H1 (cell line): ENCODE results near the gene CRYGD. TPM values are rescaled to one million over a fixed set of nuclear protein-coding genes. Genes with fewer than 3 reads are reported as not detected.
"Not testable (repeated sequence)": the region's sequence is repeated elsewhere in the genome, so short reads cannot be mapped to it uniquely, and the experiment has no call there.

Experiments
- CTCF ChIA-PET: fragments of 300-600 bp; sonication (Branson Sonifier 250); formaldehyde crosslinking; loops from one replicate; lab custom pipeline; 2021; ENCODE audit not compliant: partially characterized antibody; lab: Charles Lee
- POLR2A ChIA-PET: fragments of 300-600 bp; sonication (Branson Sonifier 250); formaldehyde crosslinking; loops from one replicate; lab custom pipeline; 2021; ENCODE audit warnings: inconsistent platforms; ENCODE audit not compliant: partially characterized antibody; lab: Charles Lee
- DNase-seq, 2 experiments: peaks; one replicate each; pipeline versions ENCODE4 v3.0.0 to v3.0.0-alpha.2; 2010 to 2022; ENCODE audit warnings: low spot score in 2 of 2, low read depth in 1 of 2, mixed read lengths in 1 of 2
- FAIRE-seq: peaks from 2 replicates; lab custom pipeline; 2011; peaks lifted over from hg19 to GRCh38; lab: Jason Lieb, UNC
- H2AFZ ChIP-seq: 2 replicates; pipeline ENCODE4 v1.8.1; 2012; ENCODE audit warnings: low read length, inconsistent platforms
- H2AK5ac ChIP-seq: 2 replicates; pipeline ENCODE4 v1.6.1; 2013; ENCODE audit warnings: low read depth, low read length
- H2BK120ac ChIP-seq: replicated peaks from 2 replicates; pipeline ENCODE3; 2013; ENCODE audit warnings: low read depth, low read length, inconsistent platforms
- H2BK12ac ChIP-seq: 2 replicates; pipeline ENCODE4 v1.6.1; 2013; ENCODE audit warnings: low read depth, low read length
- H2BK15ac ChIP-seq: 2 replicates; pipeline ENCODE4 v1.6.1; 2013; ENCODE audit warnings: low read length
- H2BK20ac ChIP-seq: 2 replicates; pipeline ENCODE4 v1.6.1; 2013; ENCODE audit warnings: low read length
- H2BK5ac ChIP-seq: 2 replicates; pipeline ENCODE4 v1.6.1; 2013; ENCODE audit warnings: low read depth, low read length
- H3K14ac ChIP-seq: 2 replicates; pipeline ENCODE4 v1.6.1; 2013; ENCODE audit warnings: inconsistent platforms; ENCODE audit not compliant: insufficient read length
- H3K18ac ChIP-seq: 2 replicates; pipeline ENCODE4 v1.6.1; 2013; ENCODE audit warnings: low read length; ENCODE audit errors: extremely low read depth
- H3K23ac ChIP-seq: 2 replicates; pipeline ENCODE4 v1.6.1; 2013; ENCODE audit warnings: inconsistent platforms; ENCODE audit not compliant: insufficient read length
- H3K23me2 ChIP-seq: 2 replicates; pipeline ENCODE4 v1.6.1; 2013; ENCODE audit warnings: low read depth, low read length
- H3K27ac ChIP-seq: 2 replicates; pipeline ENCODE4 v1.6.1; 2011; ENCODE audit warnings: low read depth, low read length, inconsistent platforms
- H3K27me3 ChIP-seq, 4 experiments: replicated peaks in 1 of 4; 1 replicate in 1 of 4; 2 replicates in 3 of 4; pipeline versions ENCODE4 v1.6.1 to v1.8.1; 2011 to 2013; ENCODE audit warnings: low read length in 3 of 4, mild to moderate bottlenecking in 3 of 4, inconsistent platforms in 2 of 4, mixed read lengths in 2 of 4, moderate library complexity in 1 of 4; ENCODE audit not compliant: control insufficient read depth in 3 of 4, insufficient read depth in 3 of 4; ENCODE audit errors: extremely low read depth in 1 of 4
- H3K36me3 ChIP-seq, 4 experiments: 2 replicates each; pipeline versions ENCODE4 v1.6.1 to v1.8.1; 2011 to 2013; ENCODE audit warnings: mild to moderate bottlenecking in 4 of 4, low read length in 3 of 4, moderate library complexity in 2 of 4, control low read depth in 1 of 4, inconsistent platforms in 1 of 4; ENCODE audit not compliant: insufficient read depth in 4 of 4, control insufficient read depth in 2 of 4
- H3K4ac ChIP-seq: replicated peaks from 2 replicates; pipeline ENCODE3; 2013; ENCODE audit warnings: low read length, low read depth, mixed read lengths, inconsistent platforms; ENCODE audit not compliant: insufficient read length
- H3K4me1 ChIP-seq, 4 experiments: replicated peaks in 1 of 4; 1 replicate in 1 of 4; 2 replicates in 3 of 4; pipeline versions ENCODE4 v1.6.1 to v1.8.1; 2011 to 2013; ENCODE audit warnings: low read length in 3 of 4, inconsistent platforms in 2 of 4, mixed read lengths in 1 of 4; ENCODE audit not compliant: insufficient read depth in 4 of 4, control insufficient read depth in 3 of 4
- H3K4me2 ChIP-seq, 2 experiments: 2 replicates each; pipeline versions ENCODE4 v1.6.1 to v1.8.1; 2011 to 2013; ENCODE audit warnings: low read depth in 2 of 2, low read length in 2 of 2, control low read depth in 1 of 2, inconsistent platforms in 1 of 2, mild to moderate bottlenecking in 1 of 2; ENCODE audit not compliant: insufficient read depth in 1 of 2
- H3K4me3 ChIP-seq, 4 experiments: fragments of 200-600, 300-600 bp in 1 of 4; sonication (generic), shearing (Covaris generic), sonication (Bioruptor Twin) in 1 of 4; 2 replicates each; pipeline versions ENCODE4 v1.5.1 to v1.8.1; 2011 to 2016; ENCODE audit warnings: low read length in 4 of 4, low read depth in 3 of 4, control low read depth in 2 of 4, inconsistent platforms in 2 of 4, mild to moderate bottlenecking in 2 of 4, mixed read lengths in 1 of 4, moderate library complexity in 1 of 4; ENCODE audit not compliant: insufficient read depth in 2 of 4; ENCODE audit errors: extremely low read depth in 1 of 4
- H3K56ac ChIP-seq: replicated peaks from 2 replicates; pipeline ENCODE3; 2013; ENCODE audit warnings: low read depth, mild to moderate bottlenecking, mixed read lengths, low read length, inconsistent platforms; ENCODE audit not compliant: insufficient read length
- H3K79me1 ChIP-seq: 2 replicates; pipeline ENCODE4 v1.6.1; 2013; ENCODE audit warnings: low read depth, low read length, control low read depth
- H3K79me2 ChIP-seq, 2 experiments: 2 replicates each; pipeline versions ENCODE4 v1.6.1 to v1.8.1; 2012 to 2013; ENCODE audit warnings: low read length in 2 of 2, mild to moderate bottlenecking in 2 of 2, inconsistent platforms in 1 of 2; ENCODE audit not compliant: insufficient read depth in 2 of 2, control insufficient read depth in 1 of 2
- H3K9ac ChIP-seq, 4 experiments: replicated peaks in 1 of 4; 1 replicate in 1 of 4; 2 replicates in 3 of 4; pipeline versions ENCODE4 v1.6.1 to v1.8.1; 2011 to 2013; ENCODE audit warnings: low read depth in 3 of 4, low read length in 3 of 4, control low read depth in 2 of 4, mild to moderate bottlenecking in 2 of 4, moderate library complexity in 2 of 4, inconsistent platforms in 1 of 4; ENCODE audit errors: extremely low read depth in 1 of 4
- H3K9me3 ChIP-seq, 2 experiments: 2 replicates each; pipeline versions ENCODE4 v1.6.1 to v1.8.1; 2012 to 2013; ENCODE audit warnings: mild to moderate bottlenecking in 2 of 2, moderate library complexity in 2 of 2, control low read depth in 1 of 2, inconsistent platforms in 1 of 2, low read depth in 1 of 2, low read length in 1 of 2, mixed read lengths in 1 of 2; ENCODE audit not compliant: insufficient read depth in 2 of 2
- H4K20me1 ChIP-seq, 2 experiments: replicated peaks in 1 of 2; 2 replicates each; pipeline versions ENCODE3 to v1.8.1; 2011 to 2013; ENCODE audit warnings: inconsistent platforms in 2 of 2, low read length in 2 of 2, mild to moderate bottlenecking in 1 of 2; ENCODE audit not compliant: insufficient read depth in 2 of 2, control insufficient read depth in 1 of 2
- H4K5ac ChIP-seq: 2 replicates; pipeline ENCODE4 v1.6.1; 2013; ENCODE audit warnings: low read length, low read depth, mixed read lengths, inconsistent platforms; ENCODE audit not compliant: insufficient read length
- H4K8ac ChIP-seq: 2 replicates; pipeline ENCODE4 v1.8.0; 2013; ENCODE audit warnings: mild to moderate bottlenecking, moderate library complexity, low read length, inconsistent platforms; ENCODE audit not compliant: insufficient read depth; ENCODE audit errors: extremely low read depth
- H4K91ac ChIP-seq: replicated peaks from 2 replicates; pipeline ENCODE3; 2013; ENCODE audit warnings: low read length, mixed read lengths, inconsistent platforms; ENCODE audit not compliant: insufficient read length
- RBBP5 ChIP-seq: IDR thresholded peaks from 2 replicates; pipeline ENCODE4 v1.7.1; 2012; ENCODE audit warnings: low read depth, mild to moderate bottlenecking, inconsistent platforms, low read length, moderate library complexity, borderline replicate concordance
- WGBS, 2 experiments: shearing (Covaris generic) in 1 of 2; methylation state at CpG; one replicate each; pipeline versions ENCODE4 v1.1.6 to v1.1.7; 2013 to 2015; ENCODE audit warnings: low lambda C conversion rate in 2 of 2, mixed read lengths in 2 of 2, inconsistent platforms in 1 of 2, low coverage in 1 of 2, missing lambda C conversion rate in 1 of 2; ENCODE audit not compliant: insufficient replicate concordance in 2 of 2, insufficient coverage in 1 of 2, insufficient read length in 1 of 2; ENCODE audit errors: extremely low coverage in 1 of 2, missing lambda C conversion rate in 1 of 2; 5-methylcytosine and 5-hydroxymethylcytosine counted together
- polyA plus RNA-seq, 7 experiments: library from polyadenylated mRNA; depleted of rRNA in 3 of 7; stranded (reverse) in 5 of 7; unstranded in 2 of 7; fragments of >200 nt in 5 of 7; fragments of 200-250 nt in 2 of 7; gene quantifications; 1 replicate in 5 of 7; 2 replicates in 1 of 7; 4 replicates in 1 of 7; pipeline versions ENCODE4 v1.2.1 to v1.2.3, GENCODE V29; 2011 to 2013; ENCODE audit warnings: missing spikeins in 2 of 7, mixed read lengths in 2 of 7
- total RNA-seq: library from RNA; stranded (reverse); fragmentation: NEBNext Ultra II Directional; extraction: Animal tissue kit (Norgen Biotek cat#: 25700); gene quantifications from 2 replicates; pipeline ENCODE4 v1.2.1, GENCODE V29; 2021

The CRYGD gene
- total and polyA plus RNA-seq, 2 of the 8 experiments (the other 6 are each of a cell fraction or from before 2014, with no cell fraction given) = 2.9 to 7.1 TPM

- H4K8ac ChIP-seq, H3K9me3 ChIP-seq, H3K79me2 ChIP-seq, H3K56ac ChIP-seq, H3K14ac ChIP-seq, H4K20me1 ChIP-seq, H3K27ac ChIP-seq, H3K79me1 ChIP-seq, H3K23me2 ChIP-seq, H2BK120ac ChIP-seq, H2BK20ac ChIP-seq, H3K36me3 ChIP-seq, H4K91ac ChIP-seq, H2BK15ac ChIP-seq, H3K23ac ChIP-seq, H3K27me3 ChIP-seq, H3K4ac ChIP-seq, FAIRE-seq, H2BK12ac ChIP-seq, H2AK5ac ChIP-seq: not testable (repeated sequence)
- 0 out of 7 replicates have a peak overlapping the region, but pooled peaks of 1 of the 4 experiments have one; percentile 29 for H3K9ac ChIP-seq
- TF ChIP-seq RBBP5 = 0 out of 2 replicates have a peak, but pooled peaks have one; percentile 47
- peaks cover 3 to 15% (median 8%) of the 10 kb centered on the region in 4 experiments; a peak in 5 of 7 replicates for H3K4me1 ChIP-seq
- CTCF ChIA-PET = interaction anchor here (0.8 to 1.8 kb wide), 4 partner anchors 10 to 71 kb away, joined by 3 to 9 read pairs (median 3); no protein-coding TSS in a partner anchor
- peak overlapping the region; percentile 29 to 62 for H3K4me2 ChIP-seq
- H3K18ac ChIP-seq = peak overlapping the region; percentile 48; the same call in 1 of the 2 replicates
- peak in 1 of 2 experiments; percentile 57 for DNase-seq
- POLR2A ChIA-PET = interaction anchor here (1.4 kb wide), 1 partner anchor 142 kb away, joined by 3 read pairs; the partner anchor contains the start of gene IDH1
- H2AFZ ChIP-seq = peak overlapping the region; percentile 49; the same call in 1 of the 2 replicates
- H4K5ac ChIP-seq = peak overlapping the region; percentile 36
- WGBS, 2 experiments = 40% methylated on average over 23 of the region's 36 CpGs; no CpG with 5 or more reads in 1 of the 2 experiments
- peak overlapping the region; percentile 6 to 49 (median 24); a peak in 6 of 8 replicates for H3K4me3 ChIP-seq
- H2BK5ac ChIP-seq = peak overlapping the region; percentile 66; the same call in 1 of the 2 replicates
Measured at GRCh38 chr2:208112273-208112745, 12.0 kb downstream of the CRYGD start.
